GM12872 (cell line): Measurements from ENCODE around the gene TSC1.

ENCODE experiments used
- TF ChIP-seq, protein P1 (sequence below): IDR thresholded peaks from 3 replicates; pipeline ENCODE4 v1.5.1; 2011; ENCODE audit warnings: low read depth, mild to moderate bottlenecking, low read length, moderate library complexity; ENCODE audit not compliant: insufficient read depth

Gene TSC1

DNA sequence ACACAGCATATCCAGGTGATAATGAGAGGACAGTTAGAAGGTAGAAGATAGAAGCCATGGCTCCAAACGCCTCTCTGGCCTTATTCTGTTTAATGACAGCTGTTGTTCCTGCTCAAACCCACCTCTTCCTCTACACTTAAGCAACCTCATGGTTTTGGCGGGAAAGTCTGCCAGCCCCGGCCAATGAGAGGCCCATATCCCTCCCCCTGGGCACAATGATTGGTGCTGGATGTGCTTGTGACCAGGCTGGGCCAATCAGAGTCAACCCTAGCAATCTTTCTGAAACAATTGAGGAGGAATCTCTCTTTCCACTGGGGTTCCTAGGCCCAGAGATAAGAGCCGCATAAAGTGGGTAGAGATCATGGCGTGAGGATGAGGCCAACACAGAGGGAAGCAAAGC, 29.3 kb upstream of the TSC1 start:
- TF ChIP-seq, protein P1, sequence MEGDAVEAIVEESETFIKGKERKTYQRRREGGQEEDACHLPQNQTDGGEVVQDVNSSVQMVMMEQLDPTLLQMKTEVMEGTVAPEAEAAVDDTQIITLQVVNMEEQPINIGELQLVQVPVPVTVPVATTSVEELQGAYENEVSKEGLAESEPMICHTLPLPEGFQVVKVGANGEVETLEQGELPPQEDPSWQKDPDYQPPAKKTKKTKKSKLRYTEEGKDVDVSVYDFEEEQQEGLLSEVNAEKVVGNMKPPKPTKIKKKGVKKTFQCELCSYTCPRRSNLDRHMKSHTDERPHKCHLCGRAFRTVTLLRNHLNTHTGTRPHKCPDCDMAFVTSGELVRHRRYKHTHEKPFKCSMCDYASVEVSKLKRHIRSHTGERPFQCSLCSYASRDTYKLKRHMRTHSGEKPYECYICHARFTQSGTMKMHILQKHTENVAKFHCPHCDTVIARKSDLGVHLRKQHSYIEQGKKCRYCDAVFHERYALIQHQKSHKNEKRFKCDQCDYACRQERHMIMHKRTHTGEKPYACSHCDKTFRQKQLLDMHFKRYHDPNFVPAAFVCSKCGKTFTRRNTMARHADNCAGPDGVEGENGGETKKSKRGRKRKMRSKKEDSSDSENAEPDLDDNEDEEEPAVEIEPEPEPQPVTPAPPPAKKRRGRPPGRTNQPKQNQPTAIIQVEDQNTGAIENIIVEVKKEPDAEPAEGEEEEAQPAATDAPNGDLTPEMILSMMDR, result no peak

DNA sequence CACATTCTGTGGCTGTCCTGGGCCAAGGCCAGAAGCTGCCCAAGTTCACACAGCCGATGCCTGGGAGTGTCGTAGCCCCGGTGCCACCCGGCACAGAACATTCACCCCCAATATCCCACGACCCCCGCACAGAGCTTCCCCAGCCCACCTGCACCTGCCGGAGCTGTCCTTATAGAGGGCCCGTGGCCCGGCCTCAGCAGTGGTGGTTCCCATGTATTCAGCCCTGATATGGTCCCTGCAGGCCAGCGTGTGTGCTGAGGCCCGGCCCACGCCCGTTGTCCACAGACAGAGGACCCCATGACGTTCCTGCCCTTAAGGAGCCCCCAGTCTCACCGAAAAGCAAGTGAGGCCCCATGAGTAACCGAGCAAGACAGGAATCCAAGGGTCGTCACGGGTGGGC, 28.8 kb upstream of the TSC1 start:
- TF ChIP-seq, protein P1, result no peak

DNA sequence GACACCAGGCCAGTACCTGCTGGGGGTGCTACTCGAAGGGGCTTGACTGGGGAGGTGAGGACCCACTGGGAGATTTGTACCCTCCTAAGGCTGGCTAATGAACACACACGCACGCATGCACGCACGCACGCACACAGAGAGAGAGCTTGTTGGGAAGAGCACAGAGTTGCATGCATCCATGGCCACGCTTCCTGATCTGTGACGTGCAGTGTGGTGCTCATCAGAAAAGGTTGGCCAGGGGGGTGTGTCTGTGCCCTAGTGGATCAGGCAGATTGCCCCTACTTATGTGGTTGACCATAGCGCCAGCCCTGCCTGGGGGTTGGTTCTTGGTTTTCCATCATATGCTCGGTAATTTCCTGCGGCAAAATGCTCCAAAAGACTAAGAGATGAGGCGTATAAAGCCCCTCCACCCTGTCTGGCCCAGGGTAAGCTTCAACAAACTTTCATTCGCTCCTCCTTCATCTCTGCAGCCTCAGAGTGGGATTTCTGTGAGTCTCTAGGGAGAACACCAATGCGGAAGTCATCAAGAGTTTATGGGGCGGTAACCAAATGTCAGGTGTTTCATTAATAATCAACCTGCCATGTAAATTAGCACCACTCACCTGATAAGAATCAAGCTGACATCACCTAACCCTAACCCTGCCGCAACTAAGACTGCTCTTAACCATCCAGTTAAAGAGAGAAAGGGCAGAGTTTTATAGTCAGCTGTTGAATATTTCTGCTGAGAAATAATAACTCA, 26.1 kb upstream of the TSC1 start:
- TF ChIP-seq, protein P1, result no peak

DNA sequence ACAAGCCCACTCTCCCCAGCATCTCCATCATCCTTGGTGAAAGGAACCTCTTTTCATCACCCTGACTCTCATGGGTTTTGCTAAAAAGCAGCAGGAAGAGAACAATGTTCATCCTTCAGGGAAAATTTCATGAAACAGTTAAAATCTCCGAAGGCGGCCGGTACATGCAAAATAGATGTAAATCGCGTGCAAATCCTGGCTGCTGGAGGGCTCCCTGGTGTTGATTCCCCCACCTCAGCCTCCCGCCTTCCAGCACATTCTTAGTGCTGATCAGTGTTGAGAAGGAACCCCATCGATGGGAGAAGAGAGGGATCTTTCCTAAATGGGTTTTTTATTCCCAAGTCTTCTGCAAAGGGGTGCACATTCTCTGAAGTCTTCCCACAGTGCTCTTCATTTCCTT, 25.4 kb upstream of the TSC1 start:
- TF ChIP-seq, protein P1, result no peak

DNA sequence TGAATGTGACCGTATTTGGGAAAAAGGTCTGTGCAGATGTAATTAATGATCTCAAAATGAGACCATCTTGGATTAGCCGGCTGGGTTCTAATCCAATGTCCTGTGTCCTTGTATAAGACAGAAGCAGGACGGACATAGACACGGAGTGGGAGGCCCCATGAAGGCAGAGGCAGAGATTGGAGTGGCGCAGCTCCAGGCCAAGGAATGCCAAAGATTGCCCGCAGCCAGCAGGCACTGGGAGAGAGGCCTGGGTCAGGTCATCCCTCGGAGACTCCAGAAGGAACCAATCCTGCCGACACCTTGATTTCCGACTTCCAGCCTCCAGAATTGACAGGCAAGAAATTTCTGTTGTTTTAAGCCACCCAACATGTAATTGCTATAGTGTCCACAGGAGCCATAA, 21.1 kb upstream of the TSC1 start:
- TF ChIP-seq, protein P1, result no peak

DNA sequence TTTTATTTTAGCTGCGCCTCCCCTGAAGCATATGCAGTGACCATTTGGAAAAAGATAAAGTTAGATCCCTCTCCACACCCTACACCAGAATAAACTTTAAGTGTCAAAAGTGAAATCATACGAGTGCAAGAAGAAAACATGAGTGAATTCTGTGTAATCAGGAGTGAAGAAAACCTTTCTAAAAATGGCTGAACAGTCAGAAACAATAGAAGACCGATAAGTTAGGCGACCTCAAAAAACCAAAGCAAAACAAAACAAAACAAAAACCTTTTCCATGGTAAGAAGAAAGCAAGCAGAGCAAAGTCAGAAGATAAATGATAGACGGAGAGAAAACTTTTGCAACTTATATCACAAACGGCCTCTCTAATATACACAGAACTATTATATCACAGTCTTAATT, 16.6 kb upstream of the TSC1 start:
- TF ChIP-seq, protein P1, result no peak

DNA sequence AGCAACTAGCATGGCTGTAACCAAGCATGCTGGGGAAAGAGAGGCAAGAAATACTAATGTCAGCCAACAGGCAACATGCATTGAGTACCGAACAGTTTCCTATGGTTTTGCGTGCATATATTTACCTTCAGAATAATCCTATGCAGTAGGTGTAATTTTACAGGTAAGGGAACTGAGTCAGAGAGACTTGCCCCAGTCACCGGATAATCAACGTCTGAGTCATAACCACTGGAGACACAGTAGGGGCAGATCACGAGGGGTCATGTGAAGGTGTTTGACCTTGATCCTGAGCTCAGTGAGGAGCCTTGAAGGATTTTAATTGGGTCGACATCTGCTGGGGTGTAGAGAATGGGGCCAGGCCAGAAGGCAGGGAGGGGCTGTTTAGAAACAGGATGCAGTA, 13.4 kb upstream of the TSC1 start:
- TF ChIP-seq, protein P1, result no peak

DNA sequence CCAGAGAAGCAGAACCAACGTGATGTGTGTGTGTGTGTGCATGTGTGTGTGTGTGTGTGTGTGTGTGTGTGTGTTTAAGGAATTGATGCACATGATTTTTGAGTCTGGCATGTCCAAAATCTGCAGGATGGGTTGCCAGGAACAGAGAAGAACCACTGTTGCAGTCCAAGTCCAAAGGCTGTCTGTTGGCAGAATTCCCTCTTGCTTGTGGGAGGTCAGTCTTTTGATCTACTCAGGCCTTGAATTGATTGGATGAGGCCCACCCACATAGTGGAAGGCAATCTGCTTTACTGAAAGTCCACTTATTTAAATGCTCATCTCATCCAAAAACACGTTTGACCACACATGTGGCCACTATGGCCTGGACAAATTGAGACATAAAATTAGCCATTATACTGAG, 11.4 kb upstream of the TSC1 start:
- TF ChIP-seq, protein P1, result no peak
